Astrocyte of the spinal cord (primary cell): Measurements from ENCODE around the gene EAF2.

ENCODE experiments used
- DNase-seq: peaks from one replicate; pipeline ENCODE4 v3.0.0; 2011; ENCODE audit warnings: low read depth, low spot score
- H3K4me3 ChIP-seq: 2 replicates; pipeline ENCODE4 v1.5.1; 2011; ENCODE audit warnings: low read depth, mild to moderate bottlenecking, low read length, moderate library complexity
- CTCF ChIP-seq: IDR thresholded peaks from 2 replicates; pipeline ENCODE4 v1.5.1; 2012; ENCODE audit warnings: low read depth, mild to moderate bottlenecking, low read length, inconsistent platforms
- in situ Hi-C: cut with HindIII; loops from 2 replicates; pipeline ENCODE4 v1.10.0; 2017; ENCODE audit warnings: low sequenced_read_pairs

The EAF2 gene

GRCh38 chr3:121926380-121926779 is 91.4 kb downstream of the EAF2 start:
- in situ Hi-C loops = no loop called here
- no peak overlapping the region for H3K4me3 ChIP-seq
- DNase-seq = no peak
- no peak for TF ChIP-seq CTCF
